ENCODE results near the gene LMTK3.

DNA sequence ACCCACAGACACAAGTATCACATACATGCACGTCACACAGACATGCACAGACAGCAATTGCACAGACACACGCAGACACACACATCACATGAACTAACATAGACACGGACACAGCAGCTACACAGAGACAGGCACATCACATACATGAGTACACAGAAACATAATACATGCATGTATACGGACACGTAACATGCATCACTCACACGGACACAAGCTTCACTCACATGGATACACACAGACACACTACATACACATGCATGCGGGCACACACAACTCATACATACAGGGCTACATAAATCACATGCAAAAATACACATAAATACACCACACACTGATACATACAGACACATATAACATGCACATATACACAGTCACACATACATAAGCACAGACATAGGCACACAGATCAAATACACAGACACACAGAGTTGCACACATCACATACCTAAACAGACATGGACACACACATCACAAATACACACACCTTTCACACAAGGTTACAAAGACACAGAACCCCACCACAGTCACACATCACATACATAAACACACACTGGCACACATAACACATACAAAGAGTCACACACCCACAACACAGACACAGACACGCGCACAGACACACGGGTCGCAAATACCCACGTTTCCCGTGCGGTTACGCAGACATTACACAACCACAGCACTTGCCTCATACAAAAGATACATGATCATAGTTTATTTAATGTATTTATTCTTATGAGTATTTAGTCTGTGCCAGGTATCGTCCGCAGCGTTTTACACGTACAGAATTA is 1.1 kb upstream of the LMTK3 start:
- TF ChIP-seq SPI1 (IDR thresholded peaks at IDR 0.05; ENCODE audit: low read depth, low read length) = no peak
- no peak for TF ChIP-seq POLR2AphosphoS5 (IDR thresholded peaks at IDR 0.05; ENCODE audit: low read depth, low read length)
- no peak for TF ChIP-seq PAX5 (IDR thresholded peaks at IDR 0.05; ENCODE audit: insufficient read depth, low read length, severe bottlenecking)
